ENCODE data around the gene WWOX. TPM values are rescaled to one million over a fixed set of nuclear protein-coding genes. Genes with fewer than 3 reads are reported as not detected.
"Not testable (repeated sequence)": the region's sequence is repeated elsewhere in the genome, so short reads cannot be mapped to it uniquely, and the experiment has no call there.

The WWOX gene
- total RNA-seq, 1 donor from 2014 or later = 29.6 TPM

DNA sequence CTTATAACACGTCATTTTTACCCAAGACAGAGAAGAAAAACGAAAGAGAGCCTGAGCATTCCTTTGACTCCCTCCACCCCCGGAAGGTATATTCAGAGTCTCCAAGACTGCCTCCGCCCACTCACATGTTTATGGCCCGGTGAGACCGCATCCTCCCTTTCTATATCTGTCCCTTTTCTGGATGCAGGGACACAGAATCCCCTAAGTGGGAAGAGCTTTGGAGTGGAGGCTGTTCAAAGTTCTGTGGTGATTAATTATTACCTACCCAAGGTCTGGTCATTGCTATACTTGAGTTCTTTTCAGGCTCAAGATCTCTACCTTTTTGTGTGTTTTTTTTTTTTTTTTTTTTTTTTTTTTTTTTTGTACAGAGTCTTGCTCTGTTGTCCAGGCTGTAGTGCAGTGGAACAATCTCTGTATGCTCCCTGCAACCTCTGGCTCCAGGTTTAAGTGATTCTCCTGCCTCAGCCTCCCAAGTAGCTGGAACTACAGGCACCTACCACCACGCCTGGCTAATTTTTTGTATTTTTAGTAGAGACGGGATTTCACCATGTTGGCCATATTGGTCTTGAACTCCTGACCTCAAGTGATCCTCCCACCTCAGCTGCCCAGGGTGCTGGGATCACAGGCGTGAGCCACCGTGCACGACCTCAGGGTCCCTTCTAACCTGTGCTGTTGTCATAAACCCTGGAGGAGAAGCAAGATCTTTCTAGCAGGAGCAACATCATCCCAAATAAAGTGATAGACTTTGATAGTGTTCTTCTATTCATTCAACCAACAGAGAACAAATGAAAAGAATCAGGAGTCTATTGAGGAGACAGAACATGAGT, 407.1 kb downstream of the WWOX start:
- DNase-seq (ENCODE audit: low read depth) = peak; percentile 15
- H3K4me3 ChIP-seq (ENCODE audit: low read depth, low read length) = peak overlapping the region; percentile 51

DNA sequence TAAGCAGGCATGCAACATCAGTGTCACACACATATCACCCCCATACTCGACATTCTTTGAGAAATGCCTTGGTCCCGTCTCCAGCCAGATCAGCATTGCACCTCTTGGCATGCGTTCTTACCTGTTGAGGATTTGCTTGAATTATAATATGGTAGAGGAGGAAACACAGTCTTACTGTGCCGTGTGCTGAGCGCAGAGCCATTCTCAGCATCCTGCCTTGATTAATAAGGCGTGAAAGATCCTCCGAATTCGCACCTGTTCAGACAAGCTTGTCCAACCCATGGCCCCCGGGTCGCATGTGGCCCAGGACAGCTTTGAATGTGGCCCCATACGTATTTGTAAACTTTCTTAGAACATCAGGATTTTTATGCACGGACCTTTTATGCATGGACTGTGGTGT, 408.1 kb downstream of the WWOX start:
- H3K4me3 ChIP-seq (ENCODE audit: low read depth, low read length) = no peak overlapping the region
- no peak for DNase-seq (ENCODE audit: low read depth)
- TF ChIP-seq, protein P1, sequence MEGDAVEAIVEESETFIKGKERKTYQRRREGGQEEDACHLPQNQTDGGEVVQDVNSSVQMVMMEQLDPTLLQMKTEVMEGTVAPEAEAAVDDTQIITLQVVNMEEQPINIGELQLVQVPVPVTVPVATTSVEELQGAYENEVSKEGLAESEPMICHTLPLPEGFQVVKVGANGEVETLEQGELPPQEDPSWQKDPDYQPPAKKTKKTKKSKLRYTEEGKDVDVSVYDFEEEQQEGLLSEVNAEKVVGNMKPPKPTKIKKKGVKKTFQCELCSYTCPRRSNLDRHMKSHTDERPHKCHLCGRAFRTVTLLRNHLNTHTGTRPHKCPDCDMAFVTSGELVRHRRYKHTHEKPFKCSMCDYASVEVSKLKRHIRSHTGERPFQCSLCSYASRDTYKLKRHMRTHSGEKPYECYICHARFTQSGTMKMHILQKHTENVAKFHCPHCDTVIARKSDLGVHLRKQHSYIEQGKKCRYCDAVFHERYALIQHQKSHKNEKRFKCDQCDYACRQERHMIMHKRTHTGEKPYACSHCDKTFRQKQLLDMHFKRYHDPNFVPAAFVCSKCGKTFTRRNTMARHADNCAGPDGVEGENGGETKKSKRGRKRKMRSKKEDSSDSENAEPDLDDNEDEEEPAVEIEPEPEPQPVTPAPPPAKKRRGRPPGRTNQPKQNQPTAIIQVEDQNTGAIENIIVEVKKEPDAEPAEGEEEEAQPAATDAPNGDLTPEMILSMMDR (conservative IDR thresholded peaks at IDR 0.05; ENCODE audit: low read depth, low read length) = no peak

More for the DNA sequence above, 407.1 kb downstream of the WWOX start:
- TF ChIP-seq, protein P1 (conservative IDR thresholded peaks at IDR 0.05; ENCODE audit: low read depth, low read length) = no peak

DNA sequence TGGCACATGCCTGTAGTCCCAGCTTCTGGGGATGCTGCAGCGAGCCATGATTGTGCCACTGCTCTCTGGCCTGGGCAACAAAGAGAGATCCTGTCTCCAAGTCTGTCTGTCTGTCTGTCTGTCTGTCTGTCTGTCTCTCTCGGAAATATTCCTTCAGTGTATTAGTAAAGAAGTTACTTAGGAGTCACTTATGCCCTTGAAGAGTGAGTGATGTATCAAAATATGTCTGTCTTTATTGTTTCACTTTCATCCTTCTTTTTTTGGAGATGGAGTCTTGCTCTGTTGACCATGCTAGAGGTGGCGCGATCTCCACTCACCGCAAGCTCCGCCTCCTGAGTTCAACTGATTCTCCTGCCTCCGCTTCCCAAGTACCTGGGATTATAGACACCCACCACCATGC, 410.5 kb downstream of the WWOX start:
- DNase-seq (ENCODE audit: low read depth) = no peak
- TF ChIP-seq, protein P1 (conservative IDR thresholded peaks at IDR 0.05; ENCODE audit: low read depth, low read length) = no peak
- H3K4me3 ChIP-seq (ENCODE audit: low read depth, low read length) = no peak overlapping the region

DNA sequence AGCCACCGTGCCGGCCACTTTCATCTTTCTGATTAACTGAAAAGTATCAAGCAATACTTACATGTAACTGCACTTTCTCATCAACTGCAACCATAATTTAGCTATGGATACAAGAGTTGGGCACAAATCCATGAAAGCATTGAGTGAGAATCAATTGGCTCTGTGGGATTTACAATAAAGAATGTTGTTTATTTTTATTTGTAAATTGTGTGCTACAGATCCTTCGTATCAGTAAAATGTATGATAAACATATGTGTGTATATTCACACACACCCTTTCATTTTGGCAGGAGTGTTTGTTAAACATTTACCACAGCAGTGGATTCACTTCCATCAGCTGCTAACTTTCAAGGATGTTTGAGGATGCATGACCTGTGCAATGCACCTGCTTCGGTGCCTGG, 411.0 kb downstream of the WWOX start:
- no peak overlapping the region for H3K4me3 ChIP-seq (ENCODE audit: low read depth, low read length)
- no peak for DNase-seq (ENCODE audit: low read depth)
- TF ChIP-seq, protein P1 (conservative IDR thresholded peaks at IDR 0.05; ENCODE audit: low read depth, low read length) = no peak

DNA sequence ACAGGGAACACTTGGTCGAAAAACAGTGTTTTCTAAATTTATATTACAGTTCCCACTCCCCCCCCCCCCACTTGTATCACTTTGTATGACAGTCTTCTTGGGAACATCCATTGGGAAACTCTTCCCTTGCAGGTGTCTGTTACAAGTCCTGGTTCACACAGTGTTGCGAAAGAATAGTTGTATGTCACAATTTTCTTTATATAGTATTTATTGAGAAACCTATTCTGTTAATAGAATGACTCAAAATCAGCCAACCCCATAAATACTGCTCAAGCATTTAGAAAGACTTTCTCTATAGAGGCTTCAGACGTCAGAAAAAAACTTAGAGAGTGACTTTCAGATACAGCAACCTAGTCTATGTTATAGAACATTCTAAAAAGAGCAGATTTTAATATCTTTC, 414.4 kb downstream of the WWOX start:
- H3K4me3 ChIP-seq (ENCODE audit: low read depth, low read length) = no peak overlapping the region
- DNase-seq (ENCODE audit: low read depth) = peak; percentile 52

DNA sequence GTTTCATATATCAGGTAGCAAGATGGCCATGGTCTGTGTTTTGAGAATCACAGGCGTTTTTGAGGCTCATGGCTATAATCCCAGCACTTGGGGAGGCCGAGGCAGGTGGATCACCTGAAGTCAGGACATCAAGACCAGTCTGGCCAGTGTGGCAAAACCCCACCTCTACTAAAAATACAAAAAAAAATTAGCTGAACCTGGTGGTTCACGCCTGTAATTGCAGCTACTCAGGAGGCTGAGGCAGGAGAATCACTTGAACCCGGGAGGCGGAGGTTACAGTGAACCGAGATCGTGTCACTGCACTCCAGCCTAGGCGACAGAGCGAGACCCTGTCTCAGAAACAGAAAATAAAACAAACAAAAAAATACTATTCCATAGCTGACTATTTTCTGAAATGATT, 415.4 kb downstream of the WWOX start:
- TF ChIP-seq, protein P1 (conservative IDR thresholded peaks at IDR 0.05; ENCODE audit: low read depth, low read length) = peak; percentile 20
- DNase-seq (ENCODE audit: low read depth); H3K4me3 ChIP-seq (ENCODE audit: low read depth, low read length): not testable (repeated sequence)

More for the DNA sequence above, 414.4 kb downstream of the WWOX start:
- TF ChIP-seq, protein P1 (conservative IDR thresholded peaks at IDR 0.05; ENCODE audit: low read depth, low read length) = no peak

DNA sequence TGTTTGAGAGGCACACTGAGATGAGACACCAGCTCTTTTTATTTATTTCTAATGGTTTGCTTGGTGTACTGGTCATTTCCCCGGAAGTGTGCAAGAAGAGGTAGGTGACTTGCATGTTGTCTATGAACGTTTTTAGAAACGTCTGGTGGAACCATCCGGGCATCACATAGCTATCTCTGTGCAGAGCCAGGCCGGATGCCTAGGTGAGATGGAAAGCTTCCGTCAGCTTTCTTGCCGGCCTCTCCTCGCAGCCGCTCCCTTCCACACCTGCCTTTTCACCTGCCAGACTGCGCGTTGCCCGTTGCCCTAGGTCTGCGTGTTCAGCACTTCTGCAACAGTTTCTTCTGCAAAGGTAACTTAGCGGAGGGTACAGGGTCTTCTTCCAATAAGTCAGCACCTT, 416.0 kb downstream of the WWOX start:
- H3K4me3 ChIP-seq (ENCODE audit: low read depth, low read length) = no peak overlapping the region
- no peak for DNase-seq (ENCODE audit: low read depth)
- TF ChIP-seq, protein P1 (conservative IDR thresholded peaks at IDR 0.05; ENCODE audit: low read depth, low read length) = no peak

Data from epithelial cell of proximal tubule (primary cell).